HepG2 (cell line): ENCODE results near the gene KIF5B.

Source experiments
- ATF6 ChIP-seq: sonication (generic); formaldehyde crosslinking; conservative IDR thresholded peaks from 2 replicates; pipeline ENCODE4 v1.4.0; 2020; ENCODE audit warnings: missing genetic modification reagents
- CREM ChIP-seq, 2 experiments: sonication (generic) in 1 of 2; formaldehyde crosslinking in 1 of 2; IDR thresholded peaks; 2 replicates each; pipeline versions ENCODE4 v1.4.0 to v1.6.1; 2016 to 2020; ENCODE audit warnings: antibody characterized with exemption in 1 of 2, mild to moderate bottlenecking in 1 of 2, missing genetic modification reagents in 1 of 2
- FOXA3 ChIP-seq: IDR thresholded peaks from 2 replicates; pipeline ENCODE4 v1.6.1; 2016; ENCODE audit warnings: missing genetic modification reagents, missing compliant biosample characterization
- FOXO4 ChIP-seq: sonication (generic); formaldehyde crosslinking; conservative IDR thresholded peaks from 2 replicates; pipeline ENCODE4 v1.8.1; 2023; ENCODE audit warnings: missing genetic modification reagents
- KDM5A ChIP-seq: fragments of 200-600 bp; sonication (generic); IDR thresholded peaks from 2 replicates; pipeline ENCODE4 v1.7.0; 2018; ENCODE audit warnings: antibody characterized with exemption, mild to moderate bottlenecking, low read length, borderline replicate concordance
- TRIM24 ChIP-seq: sonication (generic); formaldehyde crosslinking; IDR thresholded peaks from 2 replicates; pipeline ENCODE4 v1.8.0; 2022; ENCODE audit warnings: mild to moderate bottlenecking, missing genetic modification reagents
- ZNF670 ChIP-seq: sonication (generic); formaldehyde crosslinking; IDR thresholded peaks from 2 replicates; pipeline ENCODE4 v1.8.0; 2022; ENCODE audit warnings: mild to moderate bottlenecking, missing genetic modification reagents, borderline replicate concordance
- TF ChIP-seq, protein P1 (sequence below): sonication (generic); formaldehyde crosslinking; IDR thresholded peaks from 2 replicates; pipeline ENCODE4 v1.4.0; 2020; ENCODE audit warnings: missing genetic modification reagents
- TF ChIP-seq, protein P2 (sequence below), 2 experiments: IDR thresholded peaks; 2 replicates each; pipeline ENCODE4 v1.6.1; 2011 to 2012; ENCODE audit warnings: low read length in 2 of 2, borderline replicate concordance in 1 of 2, low read depth in 1 of 2, mild to moderate bottlenecking in 1 of 2, moderate library complexity in 1 of 2
- TF ChIP-seq, protein P3 (sequence below): sonication (generic); formaldehyde crosslinking; IDR thresholded peaks from 2 replicates; pipeline ENCODE4 v1.5.0; 2020; ENCODE audit warnings: mild to moderate bottlenecking, missing genetic modification reagents, moderate library complexity
- TF ChIP-seq, protein P4 (sequence below): sonication (generic); formaldehyde crosslinking; IDR thresholded peaks from 2 replicates; pipeline ENCODE4 v1.4.0; 2020; ENCODE audit warnings: missing genetic modification reagents

DNA sequence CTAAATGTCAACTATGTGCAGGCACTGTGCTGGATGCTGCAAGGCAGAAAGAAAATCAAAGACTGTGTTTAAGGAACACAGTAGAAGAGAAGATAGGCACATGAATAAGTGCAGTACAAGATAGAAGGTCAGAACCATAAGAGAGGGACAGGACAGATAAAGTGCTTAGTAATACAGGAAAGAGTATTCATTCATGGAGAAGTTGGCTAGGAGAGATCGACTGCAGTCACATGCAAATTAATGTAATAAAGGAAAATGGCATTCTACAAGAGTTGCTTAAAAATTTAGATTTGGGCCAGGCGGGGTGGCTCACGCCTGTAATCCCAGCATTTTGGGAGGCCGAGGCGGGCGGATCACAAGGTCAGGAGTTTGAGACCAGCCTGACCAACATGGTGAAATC lies 24.8 kb downstream of the KIF5B start:
- TF ChIP-seq ZNF670 (CRISPR knock-in tag) (no peak), FOXO4 (no peak), FOXA3 (no peak), CREM (IDR thresholded peaks at IDR 0.05) (no peak), CREM (CRISPR knock-in tag; IDR thresholded peaks at IDR 0.05) (no peak), TRIM24 (CRISPR knock-in tag) (no peak), ATF6 (CRISPR knock-in tag) (no peak), KDM5A (no peak)
- TF ChIP-seq, protein P1, sequence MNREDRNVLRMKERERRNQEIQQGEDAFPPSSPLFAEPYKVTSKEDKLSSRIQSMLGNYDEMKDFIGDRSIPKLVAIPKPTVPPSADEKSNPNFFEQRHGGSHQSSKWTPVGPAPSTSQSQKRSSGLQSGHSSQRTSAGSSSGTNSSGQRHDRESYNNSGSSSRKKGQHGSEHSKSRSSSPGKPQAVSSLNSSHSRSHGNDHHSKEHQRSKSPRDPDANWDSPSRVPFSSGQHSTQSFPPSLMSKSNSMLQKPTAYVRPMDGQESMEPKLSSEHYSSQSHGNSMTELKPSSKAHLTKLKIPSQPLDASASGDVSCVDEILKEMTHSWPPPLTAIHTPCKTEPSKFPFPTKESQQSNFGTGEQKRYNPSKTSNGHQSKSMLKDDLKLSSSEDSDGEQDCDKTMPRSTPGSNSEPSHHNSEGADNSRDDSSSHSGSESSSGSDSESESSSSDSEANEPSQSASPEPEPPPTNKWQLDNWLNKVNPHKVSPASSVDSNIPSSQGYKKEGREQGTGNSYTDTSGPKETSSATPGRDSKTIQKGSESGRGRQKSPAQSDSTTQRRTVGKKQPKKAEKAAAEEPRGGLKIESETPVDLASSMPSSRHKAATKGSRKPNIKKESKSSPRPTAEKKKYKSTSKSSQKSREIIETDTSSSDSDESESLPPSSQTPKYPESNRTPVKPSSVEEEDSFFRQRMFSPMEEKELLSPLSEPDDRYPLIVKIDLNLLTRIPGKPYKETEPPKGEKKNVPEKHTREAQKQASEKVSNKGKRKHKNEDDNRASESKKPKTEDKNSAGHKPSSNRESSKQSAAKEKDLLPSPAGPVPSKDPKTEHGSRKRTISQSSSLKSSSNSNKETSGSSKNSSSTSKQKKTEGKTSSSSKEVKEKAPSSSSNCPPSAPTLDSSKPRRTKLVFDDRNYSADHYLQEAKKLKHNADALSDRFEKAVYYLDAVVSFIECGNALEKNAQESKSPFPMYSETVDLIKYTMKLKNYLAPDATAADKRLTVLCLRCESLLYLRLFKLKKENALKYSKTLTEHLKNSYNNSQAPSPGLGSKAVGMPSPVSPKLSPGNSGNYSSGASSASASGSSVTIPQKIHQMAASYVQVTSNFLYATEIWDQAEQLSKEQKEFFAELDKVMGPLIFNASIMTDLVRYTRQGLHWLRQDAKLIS (CRISPR knock-in tag) = no peak
- TF ChIP-seq, protein P2, sequence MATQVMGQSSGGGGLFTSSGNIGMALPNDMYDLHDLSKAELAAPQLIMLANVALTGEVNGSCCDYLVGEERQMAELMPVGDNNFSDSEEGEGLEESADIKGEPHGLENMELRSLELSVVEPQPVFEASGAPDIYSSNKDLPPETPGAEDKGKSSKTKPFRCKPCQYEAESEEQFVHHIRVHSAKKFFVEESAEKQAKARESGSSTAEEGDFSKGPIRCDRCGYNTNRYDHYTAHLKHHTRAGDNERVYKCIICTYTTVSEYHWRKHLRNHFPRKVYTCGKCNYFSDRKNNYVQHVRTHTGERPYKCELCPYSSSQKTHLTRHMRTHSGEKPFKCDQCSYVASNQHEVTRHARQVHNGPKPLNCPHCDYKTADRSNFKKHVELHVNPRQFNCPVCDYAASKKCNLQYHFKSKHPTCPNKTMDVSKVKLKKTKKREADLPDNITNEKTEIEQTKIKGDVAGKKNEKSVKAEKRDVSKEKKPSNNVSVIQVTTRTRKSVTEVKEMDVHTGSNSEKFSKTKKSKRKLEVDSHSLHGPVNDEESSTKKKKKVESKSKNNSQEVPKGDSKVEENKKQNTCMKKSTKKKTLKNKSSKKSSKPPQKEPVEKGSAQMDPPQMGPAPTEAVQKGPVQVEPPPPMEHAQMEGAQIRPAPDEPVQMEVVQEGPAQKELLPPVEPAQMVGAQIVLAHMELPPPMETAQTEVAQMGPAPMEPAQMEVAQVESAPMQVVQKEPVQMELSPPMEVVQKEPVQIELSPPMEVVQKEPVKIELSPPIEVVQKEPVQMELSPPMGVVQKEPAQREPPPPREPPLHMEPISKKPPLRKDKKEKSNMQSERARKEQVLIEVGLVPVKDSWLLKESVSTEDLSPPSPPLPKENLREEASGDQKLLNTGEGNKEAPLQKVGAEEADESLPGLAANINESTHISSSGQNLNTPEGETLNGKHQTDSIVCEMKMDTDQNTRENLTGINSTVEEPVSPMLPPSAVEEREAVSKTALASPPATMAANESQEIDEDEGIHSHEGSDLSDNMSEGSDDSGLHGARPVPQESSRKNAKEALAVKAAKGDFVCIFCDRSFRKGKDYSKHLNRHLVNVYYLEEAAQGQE (IDR thresholded peaks at IDR 0.05; ENCODE audit: borderline replicate concordance in 1 of 2, low read depth in 1 of 2, low read length in 2 of 2) = no peak
- TF ChIP-seq, protein P3, sequence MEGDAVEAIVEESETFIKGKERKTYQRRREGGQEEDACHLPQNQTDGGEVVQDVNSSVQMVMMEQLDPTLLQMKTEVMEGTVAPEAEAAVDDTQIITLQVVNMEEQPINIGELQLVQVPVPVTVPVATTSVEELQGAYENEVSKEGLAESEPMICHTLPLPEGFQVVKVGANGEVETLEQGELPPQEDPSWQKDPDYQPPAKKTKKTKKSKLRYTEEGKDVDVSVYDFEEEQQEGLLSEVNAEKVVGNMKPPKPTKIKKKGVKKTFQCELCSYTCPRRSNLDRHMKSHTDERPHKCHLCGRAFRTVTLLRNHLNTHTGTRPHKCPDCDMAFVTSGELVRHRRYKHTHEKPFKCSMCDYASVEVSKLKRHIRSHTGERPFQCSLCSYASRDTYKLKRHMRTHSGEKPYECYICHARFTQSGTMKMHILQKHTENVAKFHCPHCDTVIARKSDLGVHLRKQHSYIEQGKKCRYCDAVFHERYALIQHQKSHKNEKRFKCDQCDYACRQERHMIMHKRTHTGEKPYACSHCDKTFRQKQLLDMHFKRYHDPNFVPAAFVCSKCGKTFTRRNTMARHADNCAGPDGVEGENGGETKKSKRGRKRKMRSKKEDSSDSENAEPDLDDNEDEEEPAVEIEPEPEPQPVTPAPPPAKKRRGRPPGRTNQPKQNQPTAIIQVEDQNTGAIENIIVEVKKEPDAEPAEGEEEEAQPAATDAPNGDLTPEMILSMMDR (CRISPR knock-in tag) = no peak
- TF ChIP-seq, protein P4, sequence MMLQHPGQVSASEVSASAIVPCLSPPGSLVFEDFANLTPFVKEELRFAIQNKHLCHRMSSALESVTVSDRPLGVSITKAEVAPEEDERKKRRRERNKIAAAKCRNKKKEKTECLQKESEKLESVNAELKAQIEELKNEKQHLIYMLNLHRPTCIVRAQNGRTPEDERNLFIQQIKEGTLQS = no peak
